Heart left ventricle (tissue), 13 donors: Measurements from ENCODE around the gene FKBP6.

ENCODE experiments used
- POLR2A ChIP-seq, 2 donors: fragments of 450-650 bp; IDR thresholded peaks; one replicate each; pipeline ENCODE4 v1.6.1; 2017; ENCODE audit warnings: antibody characterized with exemption in 2 of 2, mild to moderate bottlenecking in 2 of 2, moderate library complexity in 2 of 2
- TF ChIP-seq, protein P1 (sequence below), 12 donors: fragments of 200-600 bp; sonication (generic) in 4 of 12; IDR thresholded peaks; one replicate each; pipeline versions ENCODE4 v1.5.0 to v1.8.0; 2018 to 2022; ENCODE audit warnings: antibody characterized with exemption in 12 of 12, mild to moderate bottlenecking in 5 of 12
- donor health status: ischemic (EF 13 %, LVEDD 7.1; RV severe dilation, severe dysfunction).
- donor health status: DM: no; HTN: yes; CAD: no.
- donor health status: DM: no; HTN: no; CAD: no.
- donor health status: ischemic (EF 25% LVEDD 6.9; RV normal size, moderate dysfunction).
- donor health status: ischemic (EF 25% LVEDD 5.7; RV mildly dilated, moderate dysfunction).
- donor health status: ischemic (EF 35%, LVEDD 5.7; RV mildly dilated, moderate dysfunction).
- donor health status: nonischemic (EF 11% LVEDD 7.7; RV severe dilation, severe dysfunction).
- donor health status: DM: yes; HTN: yes; CAD: no.
- donor health status: PGD.
- donor health status: ischemic (EF 29% LVEDD 5.4; RV normal size, mild dysfunction).
- donor health status: nonischemic (EF 23%, LVEDD 6.1; RV moderate dilation, normal function).

DNA sequence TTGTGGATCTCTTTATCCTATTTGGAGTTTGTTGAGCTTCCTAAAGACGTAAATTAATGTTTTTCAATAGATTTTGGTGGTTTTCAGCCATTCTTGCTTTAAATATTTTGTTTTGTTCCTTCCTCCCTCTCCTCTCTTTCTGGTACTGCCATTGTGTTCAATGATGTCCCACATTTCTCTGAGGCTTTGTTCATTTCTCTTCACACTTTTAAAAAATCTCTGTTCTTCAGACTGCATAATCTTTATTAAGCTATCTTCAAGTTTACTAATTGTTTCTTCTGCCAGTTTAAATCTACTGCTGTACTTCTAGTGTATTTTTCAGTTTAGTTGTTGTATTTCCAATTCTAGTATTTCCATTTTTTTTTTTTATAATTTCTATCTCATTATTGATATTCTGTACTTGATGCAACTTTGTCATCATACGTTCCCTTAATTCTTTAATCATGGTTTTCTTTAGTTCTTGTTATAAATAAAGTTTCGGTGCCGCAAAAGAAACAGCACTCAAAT lies 60.0 kb downstream of the FKBP6 start:
- TF ChIP-seq, protein P1, sequence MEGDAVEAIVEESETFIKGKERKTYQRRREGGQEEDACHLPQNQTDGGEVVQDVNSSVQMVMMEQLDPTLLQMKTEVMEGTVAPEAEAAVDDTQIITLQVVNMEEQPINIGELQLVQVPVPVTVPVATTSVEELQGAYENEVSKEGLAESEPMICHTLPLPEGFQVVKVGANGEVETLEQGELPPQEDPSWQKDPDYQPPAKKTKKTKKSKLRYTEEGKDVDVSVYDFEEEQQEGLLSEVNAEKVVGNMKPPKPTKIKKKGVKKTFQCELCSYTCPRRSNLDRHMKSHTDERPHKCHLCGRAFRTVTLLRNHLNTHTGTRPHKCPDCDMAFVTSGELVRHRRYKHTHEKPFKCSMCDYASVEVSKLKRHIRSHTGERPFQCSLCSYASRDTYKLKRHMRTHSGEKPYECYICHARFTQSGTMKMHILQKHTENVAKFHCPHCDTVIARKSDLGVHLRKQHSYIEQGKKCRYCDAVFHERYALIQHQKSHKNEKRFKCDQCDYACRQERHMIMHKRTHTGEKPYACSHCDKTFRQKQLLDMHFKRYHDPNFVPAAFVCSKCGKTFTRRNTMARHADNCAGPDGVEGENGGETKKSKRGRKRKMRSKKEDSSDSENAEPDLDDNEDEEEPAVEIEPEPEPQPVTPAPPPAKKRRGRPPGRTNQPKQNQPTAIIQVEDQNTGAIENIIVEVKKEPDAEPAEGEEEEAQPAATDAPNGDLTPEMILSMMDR (IDR thresholded peaks at IDR 0.05) = no peak
- TF ChIP-seq POLR2A (IDR thresholded peaks at IDR 0.05) = no peak
